Neural progenitor cell (in vitro differentiated cells): ENCODE results near the gene SINHCAF. TPM values are rescaled to one million over a fixed set of nuclear protein-coding genes. Genes with fewer than 3 reads are reported as not detected.

Source experiments
- DNase-seq: peaks from one replicate; pipeline ENCODE4 v3.0.0-alpha.2; 2016; ENCODE audit warnings: low spot score
- H2AFZ ChIP-seq: fragments of 200-600 bp; sonication (generic); replicated peaks from 2 replicates; pipeline ENCODE4 v1.6.1; 2016; ENCODE audit warnings: antibody characterized with exemption
- H3F3A ChIP-seq: fragments of 200-600 bp; sonication (generic); 2 replicates; pipeline ENCODE4 v1.6.1; 2016; ENCODE audit warnings: antibody characterized with exemption, low read depth
- H3K27ac ChIP-seq: fragments of 200-600 bp; sonication (generic); 2 replicates; pipeline ENCODE4 v1.5.1; 2016; ENCODE audit warnings: mild to moderate bottlenecking
- H3K27me3 ChIP-seq: fragments of 200-600 bp; sonication (generic); 2 replicates; pipeline ENCODE4 v1.6.1; 2016; ENCODE audit warnings: mild to moderate bottlenecking, moderate library complexity
- H3K36me3 ChIP-seq: fragments of 200-600 bp; sonication (generic); 2 replicates; pipeline ENCODE4 v1.5.1; 2016
- H3K4me1 ChIP-seq: fragments of 200-600 bp; sonication (generic); 2 replicates; pipeline ENCODE4 v1.6.1; 2016; ENCODE audit warnings: mixed run types
- H3K4me2 ChIP-seq: fragments of 200-600 bp; sonication (generic); 2 replicates; pipeline ENCODE4 v1.6.1; 2016
- H3K4me3 ChIP-seq: fragments of 200-600 bp; sonication (generic); 2 replicates; pipeline ENCODE4 v1.5.1; 2016
- H3K79me2 ChIP-seq: fragments of 200-600 bp; sonication (generic); 2 replicates; pipeline ENCODE4 v1.6.1; 2016; ENCODE audit warnings: low read depth
- H3K9ac ChIP-seq: fragments of 200-600 bp; sonication (generic); 2 replicates; pipeline ENCODE4 v1.6.1; 2016
- H3K9me3 ChIP-seq: fragments of 200-600 bp; sonication (generic); 2 replicates; pipeline ENCODE4 v1.5.1; 2016; ENCODE audit warnings: low read depth
- H4K20me1 ChIP-seq: fragments of 200-600 bp; sonication (generic); 2 replicates; pipeline ENCODE4 v1.6.1; 2016; ENCODE audit warnings: low read depth
- H3K27ac Mint-ChIP-seq: 3 replicates; pipeline ENCODE4 v1.8.0; 2021; ENCODE audit warnings: mixed read lengths
- H3K27me3 Mint-ChIP-seq: 2 replicates; pipeline ENCODE4 v1.8.0; 2022; ENCODE audit warnings: low read depth, mild to moderate bottlenecking, inconsistent platforms, moderate library complexity, mixed read lengths; ENCODE audit not compliant: insufficient read depth
- H3K36me3 Mint-ChIP-seq: 3 replicates; pipeline ENCODE4 v1.8.0; 2021; ENCODE audit warnings: mixed read lengths
- H3K4me1 Mint-ChIP-seq: 3 replicates; pipeline ENCODE4 v1.8.0; 2021; ENCODE audit warnings: mixed read lengths
- H3K4me3 Mint-ChIP-seq: 3 replicates; pipeline ENCODE4 v1.8.0; 2021; ENCODE audit warnings: mild to moderate bottlenecking, moderate library complexity, mixed read lengths
- H3K9me3 Mint-ChIP-seq: 3 replicates; pipeline ENCODE4 v1.8.0; 2020; ENCODE audit warnings: mixed read lengths
- EZH2 ChIP-seq: fragments of 200-600 bp; sonication (generic); IDR thresholded peaks from 2 replicates; pipeline ENCODE4 v1.6.1; 2017; ENCODE audit warnings: antibody characterized with exemption, mild to moderate bottlenecking, moderate library complexity
- EZH2phosphoT487 ChIP-seq: fragments of 200-600 bp; sonication (generic); IDR thresholded peaks from 2 replicates; pipeline ENCODE4 v1.6.1; 2017; ENCODE audit warnings: antibody characterized with exemption
- total RNA-seq: library from RNA; depleted of rRNA; stranded (reverse); fragments of >200 nt; gene quantifications from 2 replicates; pipeline ENCODE4 v1.2.3, GENCODE V29; 2015; ENCODE audit warnings: low replicate concordance
- TF ChIP-seq, protein P1 (sequence below): fragments of 200-600 bp; sonication (generic); IDR thresholded peaks from 2 replicates; pipeline ENCODE4 v1.5.1; 2017; ENCODE audit warnings: antibody characterized with exemption, mild to moderate bottlenecking

The SINHCAF gene
- total RNA-seq, 1 donor from 2014 or later = 1,260 TPM

DNA sequence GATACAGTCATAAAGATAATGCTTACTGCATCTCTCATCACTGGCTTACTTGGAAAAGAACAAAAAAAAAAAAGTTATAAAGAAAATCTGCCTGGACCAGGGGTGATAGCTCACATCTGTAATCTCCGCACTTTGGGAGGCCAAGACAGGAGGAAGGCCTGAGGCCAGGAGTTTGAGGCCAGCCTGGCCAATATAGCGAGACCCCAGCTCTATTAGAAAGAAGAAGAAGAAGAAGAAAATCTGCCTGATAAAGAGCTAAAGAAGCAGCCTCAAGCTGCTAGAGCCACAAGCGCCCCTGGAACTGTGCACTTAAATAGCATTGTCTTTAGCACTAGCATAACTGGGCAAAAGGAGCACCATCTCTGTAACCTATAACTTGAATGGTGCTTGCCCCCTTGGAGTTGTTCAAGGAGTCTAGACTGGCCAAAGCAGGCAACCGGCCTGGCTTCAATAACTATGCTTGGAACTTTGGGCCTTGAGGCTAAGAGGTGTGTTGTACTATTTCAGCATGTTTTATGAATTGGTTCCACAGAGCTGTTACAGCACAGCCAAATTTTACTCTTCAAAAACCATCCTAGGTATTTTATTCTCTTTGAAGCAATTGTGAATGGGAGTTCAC, 53.2 kb downstream of the SINHCAF start:
- Mint-ChIP-seq H3K36me3 (peaks cover 14% of the 10 kb centered on the region), H3K4me3 (no peak overlapping the region), H3K27ac (no peak overlapping the region), H3K9me3 (no peaks in the 10 kb centered on the region), H3K27me3 (peaks cover 2% of the 10 kb centered on the region), H3K4me1 (no peaks in the 10 kb centered on the region)
- H3K4me1 ChIP-seq = no peaks in the 10 kb centered on the region
- TF ChIP-seq, protein P1, sequence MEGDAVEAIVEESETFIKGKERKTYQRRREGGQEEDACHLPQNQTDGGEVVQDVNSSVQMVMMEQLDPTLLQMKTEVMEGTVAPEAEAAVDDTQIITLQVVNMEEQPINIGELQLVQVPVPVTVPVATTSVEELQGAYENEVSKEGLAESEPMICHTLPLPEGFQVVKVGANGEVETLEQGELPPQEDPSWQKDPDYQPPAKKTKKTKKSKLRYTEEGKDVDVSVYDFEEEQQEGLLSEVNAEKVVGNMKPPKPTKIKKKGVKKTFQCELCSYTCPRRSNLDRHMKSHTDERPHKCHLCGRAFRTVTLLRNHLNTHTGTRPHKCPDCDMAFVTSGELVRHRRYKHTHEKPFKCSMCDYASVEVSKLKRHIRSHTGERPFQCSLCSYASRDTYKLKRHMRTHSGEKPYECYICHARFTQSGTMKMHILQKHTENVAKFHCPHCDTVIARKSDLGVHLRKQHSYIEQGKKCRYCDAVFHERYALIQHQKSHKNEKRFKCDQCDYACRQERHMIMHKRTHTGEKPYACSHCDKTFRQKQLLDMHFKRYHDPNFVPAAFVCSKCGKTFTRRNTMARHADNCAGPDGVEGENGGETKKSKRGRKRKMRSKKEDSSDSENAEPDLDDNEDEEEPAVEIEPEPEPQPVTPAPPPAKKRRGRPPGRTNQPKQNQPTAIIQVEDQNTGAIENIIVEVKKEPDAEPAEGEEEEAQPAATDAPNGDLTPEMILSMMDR = no peak
- TF ChIP-seq EZH2phosphoT487 (no peak), EZH2 (no peak)
- H3K9me3 ChIP-seq = no peaks in the 10 kb centered on the region
- H4K20me1 ChIP-seq = peaks cover 20% of the 10 kb centered on the region
- H3K36me3 ChIP-seq = peaks cover 11% of the 10 kb centered on the region
- no peak overlapping the region for H2AFZ ChIP-seq
- peaks cover 58% of the 10 kb centered on the region for H3F3A ChIP-seq
- peaks cover 14% of the 10 kb centered on the region for H3K79me2 ChIP-seq
- H3K27ac ChIP-seq = no peak overlapping the region
- H3K9ac ChIP-seq = no peak overlapping the region
- no peaks in the 10 kb centered on the region for H3K27me3 ChIP-seq
- no peak overlapping the region for H3K4me3 ChIP-seq
- no peak for DNase-seq
- no peak overlapping the region for H3K4me2 ChIP-seq

DNA sequence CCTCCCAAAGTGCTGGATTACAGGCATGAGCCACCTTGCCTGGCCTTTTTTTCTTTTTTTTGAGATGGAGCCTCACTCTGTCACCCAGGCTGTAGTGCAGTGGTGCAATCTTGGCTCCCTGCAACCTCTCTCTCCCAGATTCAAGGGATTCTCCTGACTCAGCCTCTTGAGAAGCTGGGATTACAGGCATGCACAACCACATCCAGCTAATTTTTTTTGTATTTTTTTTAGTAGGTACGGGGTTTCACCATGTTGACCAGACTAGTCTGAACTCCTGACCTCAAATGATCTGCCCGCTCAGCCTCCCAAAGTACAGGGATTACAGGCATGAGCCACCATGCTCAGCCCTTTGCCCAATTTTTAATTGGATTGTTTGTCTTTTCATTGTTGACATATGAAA, 58.0 kb downstream of the SINHCAF start:
- Histone ChIP-seq H4K20me1 (peaks cover 10% of the 10 kb centered on the region), H2AFZ (no peak overlapping the region), H3F3A (peaks cover 22% of the 10 kb centered on the region), H3K4me3 (no peak overlapping the region), H3K79me2 (no peaks in the 10 kb centered on the region), H3K4me1 (no peaks in the 10 kb centered on the region), H3K4me2 (no peak overlapping the region), H3K9me3 (no peaks in the 10 kb centered on the region), H3K9ac (no peak overlapping the region), H3K27me3 (no peaks in the 10 kb centered on the region), H3K27ac (no peak overlapping the region), H3K36me3 (no peaks in the 10 kb centered on the region)
- Mint-ChIP-seq H3K36me3 (peaks cover 4% of the 10 kb centered on the region), H3K27me3 (peaks cover 2% of the 10 kb centered on the region), H3K9me3 (no peaks in the 10 kb centered on the region), H3K4me3 (no peak overlapping the region), H3K4me1 (no peaks in the 10 kb centered on the region), H3K27ac (no peak overlapping the region)
- TF ChIP-seq, protein P1 = no peak
- TF ChIP-seq EZH2 = no peak
- no peak for TF ChIP-seq EZH2phosphoT487
- no peak for DNase-seq

DNA sequence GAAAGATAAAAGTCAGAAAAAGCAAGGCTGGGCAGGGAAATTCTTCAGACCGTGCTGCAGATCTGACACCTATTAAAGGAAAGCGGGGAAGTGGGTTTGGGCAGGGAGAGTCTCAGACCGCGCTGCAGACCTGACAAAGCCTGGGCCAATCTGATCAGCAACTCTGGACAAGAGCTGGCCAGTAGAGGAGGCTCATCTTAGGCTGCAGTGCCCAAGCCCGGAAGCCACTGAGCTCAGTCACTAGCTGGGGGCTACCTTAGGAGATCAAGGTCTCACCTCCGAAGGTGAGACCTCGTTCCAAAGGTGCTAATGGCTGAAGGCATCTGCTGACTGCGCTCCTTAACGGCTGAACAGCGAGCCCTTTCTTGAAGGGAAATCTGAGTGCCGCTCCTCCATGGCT, 60.2 kb downstream of the SINHCAF start:
- TF ChIP-seq EZH2 = no peak
- TF ChIP-seq, protein P1 = no peak
- TF ChIP-seq EZH2phosphoT487 = no peak
- H3K27me3 Mint-ChIP-seq = peaks cover 2% of the 10 kb centered on the region
- peaks cover 11% of the 10 kb centered on the region for H3F3A ChIP-seq
- H3K4me1 Mint-ChIP-seq = no peaks in the 10 kb centered on the region
- no peaks in the 10 kb centered on the region for H3K79me2 ChIP-seq
- H3K36me3 Mint-ChIP-seq = peaks cover 4% of the 10 kb centered on the region
- no peak overlapping the region for H3K9ac ChIP-seq
- no peak overlapping the region for H3K4me3 ChIP-seq
- DNase-seq = no peak
- no peaks in the 10 kb centered on the region for H3K4me1 ChIP-seq
- no peak overlapping the region for H3K4me2 ChIP-seq
- no peak overlapping the region for H3K4me3 Mint-ChIP-seq
- no peaks in the 10 kb centered on the region for H3K27me3 ChIP-seq
- H4K20me1 ChIP-seq = no peaks in the 10 kb centered on the region
- H3K27ac Mint-ChIP-seq = no peak overlapping the region
- H3K9me3 ChIP-seq = no peaks in the 10 kb centered on the region
- no peak overlapping the region for H2AFZ ChIP-seq
- H3K36me3 ChIP-seq = no peaks in the 10 kb centered on the region
- no peaks in the 10 kb centered on the region for H3K9me3 Mint-ChIP-seq
- H3K27ac ChIP-seq = no peak overlapping the region
